HEK293 (cell line): ENCODE measurements around the gene KIF26B.

Source experiments
- CTCF ChIP-seq: fragments of 450-650 bp; formaldehyde crosslinking; IDR thresholded peaks from 2 replicates; pipeline ENCODE4 v1.5.1; 2016; ENCODE audit warnings: missing biosample characterization, missing genetic modification characterization
- GLIS1 ChIP-seq: fragments of 450-650 bp; formaldehyde crosslinking; IDR thresholded peaks from 2 replicates; pipeline ENCODE4 v1.5.1; 2016; ENCODE audit warnings: missing biosample characterization, missing genetic modification characterization
- TCF7L2 ChIP-seq: IDR thresholded peaks from 2 replicates; pipeline ENCODE4 v1.6.1; 2011; ENCODE audit warnings: low read depth, mild to moderate bottlenecking, inconsistent platforms, low read length, moderate library complexity, borderline replicate concordance
- ZNF138 ChIP-seq: fragments of 450-650 bp; formaldehyde crosslinking; IDR thresholded peaks from 2 replicates; pipeline ENCODE4 v1.5.1; 2016; ENCODE audit warnings: missing biosample characterization, missing genetic modification characterization, borderline replicate concordance
- ZNF18 ChIP-seq: fragments of 450-650 bp; formaldehyde crosslinking; IDR thresholded peaks from 2 replicates; pipeline ENCODE4 v1.5.1; 2016; ENCODE audit warnings: missing biosample characterization, missing genetic modification characterization
- ZNF19 ChIP-seq: fragments of 450-650 bp; formaldehyde crosslinking; IDR thresholded peaks from 2 replicates; pipeline ENCODE4; 2016; ENCODE audit warnings: missing biosample characterization, missing genetic modification characterization, low read depth
- ZNF76 ChIP-seq: fragments of 450-650 bp; formaldehyde crosslinking; IDR thresholded peaks from 2 replicates; pipeline ENCODE4; 2016; ENCODE audit warnings: low read depth, missing biosample characterization, missing genetic modification characterization, borderline replicate concordance
- TF ChIP-seq, protein P1 (sequence below): sonication (generic); formaldehyde crosslinking; IDR thresholded peaks from 2 replicates; pipeline ENCODE4 v1.8.1; 2022; ENCODE audit warnings: mild to moderate bottlenecking, moderate library complexity, missing genetic modification reagents
- TF ChIP-seq, protein P2 (sequence below): fragments of 450-650 bp; formaldehyde crosslinking; IDR thresholded peaks from 2 replicates; pipeline ENCODE4 v1.5.1; 2016; ENCODE audit warnings: missing biosample characterization, missing genetic modification characterization, low read depth

DNA sequence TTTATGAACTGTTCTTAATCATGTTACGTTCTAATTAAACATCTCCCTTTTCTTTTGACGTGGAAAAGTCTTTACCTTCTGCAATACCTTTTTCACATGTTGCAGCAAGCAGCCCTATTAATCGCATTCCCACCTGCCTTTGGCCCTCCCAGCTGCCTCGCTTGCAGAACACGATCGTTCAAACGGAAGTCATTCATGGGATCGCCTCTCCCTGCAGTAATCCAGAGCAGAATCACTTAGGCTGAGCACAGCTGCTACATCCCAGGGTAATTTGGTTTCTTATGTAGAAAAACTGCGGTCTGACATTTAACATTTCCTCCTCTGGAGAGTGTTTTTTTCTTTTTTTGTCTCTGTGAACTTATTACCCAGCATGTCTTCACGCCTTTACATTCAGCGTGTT is 206.3 kb downstream of the KIF26B start:
- TF ChIP-seq, protein P1, sequence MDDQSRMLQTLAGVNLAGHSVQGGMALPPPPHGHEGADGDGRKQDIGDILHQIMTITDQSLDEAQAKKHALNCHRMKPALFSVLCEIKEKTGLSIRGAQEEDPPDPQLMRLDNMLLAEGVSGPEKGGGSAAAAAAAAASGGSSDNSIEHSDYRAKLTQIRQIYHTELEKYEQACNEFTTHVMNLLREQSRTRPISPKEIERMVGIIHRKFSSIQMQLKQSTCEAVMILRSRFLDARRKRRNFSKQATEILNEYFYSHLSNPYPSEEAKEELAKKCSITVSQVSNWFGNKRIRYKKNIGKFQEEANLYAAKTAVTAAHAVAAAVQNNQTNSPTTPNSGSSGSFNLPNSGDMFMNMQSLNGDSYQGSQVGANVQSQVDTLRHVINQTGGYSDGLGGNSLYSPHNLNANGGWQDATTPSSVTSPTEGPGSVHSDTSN (CRISPR knock-in tag): no peak
- TF ChIP-seq ZNF138: no peak
- no peak for TF ChIP-seq ZNF18 (tag by site-specific recombination)
- no peak for TF ChIP-seq GLIS1
- TF ChIP-seq CTCF (tag by site-specific recombination): no peak
- TF ChIP-seq, protein P2, sequence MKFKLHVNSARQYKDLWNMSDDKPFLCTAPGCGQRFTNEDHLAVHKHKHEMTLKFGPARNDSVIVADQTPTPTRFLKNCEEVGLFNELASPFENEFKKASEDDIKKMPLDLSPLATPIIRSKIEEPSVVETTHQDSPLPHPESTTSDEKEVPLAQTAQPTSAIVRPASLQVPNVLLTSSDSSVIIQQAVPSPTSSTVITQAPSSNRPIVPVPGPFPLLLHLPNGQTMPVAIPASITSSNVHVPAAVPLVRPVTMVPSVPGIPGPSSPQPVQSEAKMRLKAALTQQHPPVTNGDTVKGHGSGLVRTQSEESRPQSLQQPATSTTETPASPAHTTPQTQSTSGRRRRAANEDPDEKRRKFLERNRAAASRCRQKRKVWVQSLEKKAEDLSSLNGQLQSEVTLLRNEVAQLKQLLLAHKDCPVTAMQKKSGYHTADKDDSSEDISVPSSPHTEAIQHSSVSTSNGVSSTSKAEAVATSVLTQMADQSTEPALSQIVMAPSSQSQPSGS (tag by site-specific recombination): no peak
- TF ChIP-seq ZNF19 (tag by site-specific recombination): no peak
- no peak for TF ChIP-seq TCF7L2
- TF ChIP-seq ZNF76: no peak
